Measurements from ENCODE around the gene NARS2. TPM values are rescaled to one million over a fixed set of nuclear protein-coding genes. Genes with fewer than 3 reads are reported as not detected.

Gene NARS2
- total and polyA plus RNA-seq, 10 of the 15 experiments (the other 5 are each of a cell fraction or from before 2014, with no cell fraction given), result 22.2 to 45.3 (median 36.3) TPM

DNA sequence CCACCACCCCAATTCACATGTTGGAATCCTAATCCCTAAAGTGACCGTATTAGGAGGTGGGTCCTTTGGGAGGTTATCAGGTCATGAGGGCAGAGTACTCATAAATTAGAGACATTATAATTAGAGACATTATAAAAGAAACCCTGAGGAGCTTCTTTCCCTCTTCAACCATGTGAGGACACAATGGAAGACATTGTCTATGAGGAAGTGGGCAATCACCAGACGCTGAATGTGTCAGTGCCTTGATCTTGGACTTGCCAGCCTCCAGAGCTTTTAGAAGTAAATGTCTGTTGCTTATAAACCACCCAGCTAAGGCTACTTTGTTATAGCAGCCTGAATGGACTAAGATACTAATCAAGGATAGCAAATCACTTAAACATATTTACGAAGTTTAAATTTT, 171.8 kb downstream of the NARS2 start:
- POLR2A ChIA-PET, result no interaction called here
- WGBS (ENCODE audit: insufficient coverage, insufficient replicate concordance, low lambda C conversion rate, missing lambda C conversion rate), result 100% methylated on average over 3 of the region's 3 CpGs
- SMC1A ChIA-PET (ENCODE audit: uncharacterized antibody, unreplicated experiment), result interaction anchor here (1.3 kb wide), 1 partner anchor 149 kb away, joined by 3 read pairs; no protein-coding TSS in a partner anchor
- H3K27ac ChIP-seq (ENCODE audit: control insufficient read depth, insufficient read depth), result no peak overlapping the region
- no peak overlapping the region for H3K4me3 ChIP-seq
- no TSS peak for BruUV-seq (replicated peaks)
- no peaks in the 10 kb centered on the region for H3K79me2 ChIP-seq (ENCODE audit: control insufficient read depth, insufficient read depth, low read length)
- no peak for TF ChIP-seq FOXK2 (IDR thresholded peaks at IDR 0.05)
- TF ChIP-seq, protein P1, sequence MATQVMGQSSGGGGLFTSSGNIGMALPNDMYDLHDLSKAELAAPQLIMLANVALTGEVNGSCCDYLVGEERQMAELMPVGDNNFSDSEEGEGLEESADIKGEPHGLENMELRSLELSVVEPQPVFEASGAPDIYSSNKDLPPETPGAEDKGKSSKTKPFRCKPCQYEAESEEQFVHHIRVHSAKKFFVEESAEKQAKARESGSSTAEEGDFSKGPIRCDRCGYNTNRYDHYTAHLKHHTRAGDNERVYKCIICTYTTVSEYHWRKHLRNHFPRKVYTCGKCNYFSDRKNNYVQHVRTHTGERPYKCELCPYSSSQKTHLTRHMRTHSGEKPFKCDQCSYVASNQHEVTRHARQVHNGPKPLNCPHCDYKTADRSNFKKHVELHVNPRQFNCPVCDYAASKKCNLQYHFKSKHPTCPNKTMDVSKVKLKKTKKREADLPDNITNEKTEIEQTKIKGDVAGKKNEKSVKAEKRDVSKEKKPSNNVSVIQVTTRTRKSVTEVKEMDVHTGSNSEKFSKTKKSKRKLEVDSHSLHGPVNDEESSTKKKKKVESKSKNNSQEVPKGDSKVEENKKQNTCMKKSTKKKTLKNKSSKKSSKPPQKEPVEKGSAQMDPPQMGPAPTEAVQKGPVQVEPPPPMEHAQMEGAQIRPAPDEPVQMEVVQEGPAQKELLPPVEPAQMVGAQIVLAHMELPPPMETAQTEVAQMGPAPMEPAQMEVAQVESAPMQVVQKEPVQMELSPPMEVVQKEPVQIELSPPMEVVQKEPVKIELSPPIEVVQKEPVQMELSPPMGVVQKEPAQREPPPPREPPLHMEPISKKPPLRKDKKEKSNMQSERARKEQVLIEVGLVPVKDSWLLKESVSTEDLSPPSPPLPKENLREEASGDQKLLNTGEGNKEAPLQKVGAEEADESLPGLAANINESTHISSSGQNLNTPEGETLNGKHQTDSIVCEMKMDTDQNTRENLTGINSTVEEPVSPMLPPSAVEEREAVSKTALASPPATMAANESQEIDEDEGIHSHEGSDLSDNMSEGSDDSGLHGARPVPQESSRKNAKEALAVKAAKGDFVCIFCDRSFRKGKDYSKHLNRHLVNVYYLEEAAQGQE (IDR thresholded peaks at IDR 0.05; ENCODE audit: low read depth, low read length), result no peak
- no peak for TF ChIP-seq BMI1 (IDR thresholded peaks at IDR 0.05; ENCODE audit: borderline replicate concordance)
- TF ChIP-seq ZNF384 (IDR thresholded peaks at IDR 0.05; ENCODE audit: borderline replicate concordance, low read depth, low read length), result no peak
- no peak for TF ChIP-seq SIX5 (IDR thresholded peaks at IDR 0.05; ENCODE audit: low read depth, low read length, severe bottlenecking)
- TF ChIP-seq, protein P2, sequence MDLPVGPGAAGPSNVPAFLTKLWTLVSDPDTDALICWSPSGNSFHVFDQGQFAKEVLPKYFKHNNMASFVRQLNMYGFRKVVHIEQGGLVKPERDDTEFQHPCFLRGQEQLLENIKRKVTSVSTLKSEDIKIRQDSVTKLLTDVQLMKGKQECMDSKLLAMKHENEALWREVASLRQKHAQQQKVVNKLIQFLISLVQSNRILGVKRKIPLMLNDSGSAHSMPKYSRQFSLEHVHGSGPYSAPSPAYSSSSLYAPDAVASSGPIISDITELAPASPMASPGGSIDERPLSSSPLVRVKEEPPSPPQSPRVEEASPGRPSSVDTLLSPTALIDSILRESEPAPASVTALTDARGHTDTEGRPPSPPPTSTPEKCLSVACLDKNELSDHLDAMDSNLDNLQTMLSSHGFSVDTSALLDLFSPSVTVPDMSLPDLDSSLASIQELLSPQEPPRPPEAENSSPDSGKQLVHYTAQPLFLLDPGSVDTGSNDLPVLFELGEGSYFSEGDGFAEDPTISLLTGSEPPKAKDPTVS (IDR thresholded peaks at IDR 0.05; ENCODE audit: low read depth, low read length), result no peak
- no peak for TF ChIP-seq PAX8 (IDR thresholded peaks at IDR 0.05)
- no peak for TF ChIP-seq EZH2 (IDR thresholded peaks at IDR 0.05; ENCODE audit: borderline replicate concordance, control insufficient read depth, low read depth, low read length)
- TF ChIP-seq NR2C1 (IDR thresholded peaks at IDR 0.05), result no peak
- no peak for TF ChIP-seq POLR2AphosphoS2 (IDR thresholded peaks at IDR 0.05; ENCODE audit: low read depth, low read length)
- TF ChIP-seq DPF2 (IDR thresholded peaks at IDR 0.05), result no peak
- TF ChIP-seq RAD51 (IDR thresholded peaks at IDR 0.05), result no peak
- TF ChIP-seq, protein P3, sequence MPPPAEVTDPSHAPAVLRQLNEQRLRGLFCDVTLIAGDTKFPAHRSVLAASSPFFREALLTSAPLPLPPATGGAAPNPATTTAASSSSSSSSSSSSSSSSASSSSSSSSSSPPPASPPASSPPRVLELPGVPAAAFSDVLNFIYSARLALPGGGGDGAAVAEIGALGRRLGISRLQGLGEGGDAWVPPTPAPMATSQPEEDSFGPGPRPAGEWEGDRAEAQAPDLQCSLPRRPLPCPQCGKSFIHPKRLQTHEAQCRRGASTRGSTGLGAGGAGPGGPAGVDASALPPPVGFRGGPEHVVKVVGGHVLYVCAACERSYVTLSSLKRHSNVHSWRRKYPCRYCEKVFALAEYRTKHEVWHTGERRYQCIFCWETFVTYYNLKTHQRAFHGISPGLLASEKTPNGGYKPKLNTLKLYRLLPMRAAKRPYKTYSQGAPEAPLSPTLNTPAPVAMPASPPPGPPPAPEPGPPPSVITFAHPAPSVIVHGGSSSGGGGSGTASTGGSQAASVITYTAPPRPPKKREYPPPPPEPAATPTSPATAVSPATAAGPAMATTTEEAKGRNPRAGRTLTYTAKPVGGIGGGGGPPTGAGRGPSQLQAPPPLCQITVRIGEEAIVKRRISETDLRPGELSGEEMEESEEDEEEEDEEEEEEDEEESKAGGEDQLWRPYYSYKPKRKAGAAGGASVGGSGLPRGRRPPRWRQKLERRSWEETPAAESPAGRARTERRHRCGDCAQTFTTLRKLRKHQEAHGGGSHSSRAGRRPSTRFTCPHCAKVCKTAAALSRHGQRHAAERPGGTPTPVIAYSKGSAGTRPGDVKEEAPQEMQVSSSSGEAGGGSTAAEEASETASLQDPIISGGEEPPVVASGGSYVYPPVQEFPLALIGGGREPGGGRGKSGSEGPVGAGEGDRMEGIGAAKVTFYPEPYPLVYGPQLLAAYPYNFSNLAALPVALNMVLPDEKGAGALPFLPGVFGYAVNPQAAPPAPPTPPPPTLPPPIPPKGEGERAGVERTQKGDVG (CRISPR knock-in tag; IDR thresholded peaks at IDR 0.05), result no peak
- TF ChIP-seq, protein P4, sequence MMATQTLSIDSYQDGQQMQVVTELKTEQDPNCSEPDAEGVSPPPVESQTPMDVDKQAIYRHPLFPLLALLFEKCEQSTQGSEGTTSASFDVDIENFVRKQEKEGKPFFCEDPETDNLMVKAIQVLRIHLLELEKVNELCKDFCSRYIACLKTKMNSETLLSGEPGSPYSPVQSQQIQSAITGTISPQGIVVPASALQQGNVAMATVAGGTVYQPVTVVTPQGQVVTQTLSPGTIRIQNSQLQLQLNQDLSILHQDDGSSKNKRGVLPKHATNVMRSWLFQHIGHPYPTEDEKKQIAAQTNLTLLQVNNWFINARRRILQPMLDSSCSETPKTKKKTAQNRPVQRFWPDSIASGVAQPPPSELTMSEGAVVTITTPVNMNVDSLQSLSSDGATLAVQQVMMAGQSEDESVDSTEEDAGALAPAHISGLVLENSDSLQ (IDR thresholded peaks at IDR 0.05), result no peak
- RAD21 ChIA-PET (ENCODE audit: unreplicated experiment), result no interaction called here
- H3K9me3 ChIP-seq (replicated peaks; ENCODE audit: control insufficient read depth, insufficient read depth, low read length), result no peaks in the 10 kb centered on the region; the same call in 2 of the 3 replicates
- H2AFZ ChIP-seq (ENCODE audit: control insufficient read depth, low read depth, low read length), result no peak overlapping the region
- H4K20me1 ChIP-seq (ENCODE audit: control insufficient read depth, insufficient read depth), result no peaks in the 10 kb centered on the region
- no peak overlapping the region for H3K4me2 ChIP-seq (ENCODE audit: control insufficient read depth, insufficient read depth)
- DNase-seq (ENCODE audit: low read depth, low spot score), result no peak
- no peak overlapping the region for H3K9ac ChIP-seq (ENCODE audit: control insufficient read depth, insufficient read depth, low read length)
- no peak for ATAC-seq
- in situ Hi-C loops (cut with MboI), result no loop called here
- no peaks in the 10 kb centered on the region for H3K4me1 ChIP-seq (ENCODE audit: control insufficient read depth, insufficient read depth, low read length)
- H3K36me3 ChIP-seq (ENCODE audit: control insufficient read depth in 2 of 2, insufficient read depth in 2 of 2, low read length in 1 of 2), result no peaks in the 10 kb centered on the region
- CTCF ChIA-PET, result interaction anchor here (1.0 to 2.1 kb wide), 3 partner anchors 22 to 175 kb away, joined by 3 to 9 read pairs (median 7); no protein-coding TSS in a partner anchor
- FAIRE-seq, result no peak
- H3K27me3 ChIP-seq (replicated peaks in 1 of 2; ENCODE audit: control insufficient read depth in 2 of 2, insufficient read depth in 2 of 2, low read length in 1 of 2), result no peaks in the 10 kb centered on the region
- intact Hi-C loops (cut with micrococcal nuclease; ENCODE audit: unreplicated experiment), result no loop called here
